HepG2 (cell line): ENCODE measurements around the gene MAP2K2. TPM values are rescaled to one million over a fixed set of nuclear protein-coding genes. Genes with fewer than 3 reads are reported as not detected.

Source experiments
- AHR ChIP-seq: IDR thresholded peaks from 2 replicates; pipeline ENCODE4 v1.6.1; 2018; ENCODE audit warnings: missing genetic modification reagents, missing compliant biosample characterization
- CTCF ChIP-seq: sonication (generic); formaldehyde crosslinking; IDR thresholded peaks from 2 replicates; pipeline ENCODE4 v1.5.0; 2020; ENCODE audit warnings: mild to moderate bottlenecking, missing genetic modification reagents, moderate library complexity
- DRAP1 ChIP-seq: IDR thresholded peaks from 2 replicates; pipeline ENCODE4 v1.6.1; 2016; ENCODE audit warnings: missing genetic modification reagents, missing compliant biosample characterization
- ETV5 ChIP-seq: IDR thresholded peaks from 2 replicates; pipeline ENCODE4 v1.6.1; 2018; ENCODE audit warnings: missing biosample characterization, missing genetic modification reagents, inconsistent platforms, borderline replicate concordance
- HHEX ChIP-seq: IDR thresholded peaks from 2 replicates; pipeline ENCODE4 v1.6.1; 2016; ENCODE audit warnings: control low read depth
- KDM2A ChIP-seq: sonication (generic); formaldehyde crosslinking; IDR thresholded peaks from 2 replicates; pipeline ENCODE4 v1.4.0; 2020; ENCODE audit warnings: low read depth, missing genetic modification reagents, borderline replicate concordance
- MXI1 ChIP-seq: IDR thresholded peaks from 3 replicates; pipeline ENCODE4 v1.6.1; 2012; ENCODE audit warnings: low read depth, low read length, inconsistent platforms, borderline replicate concordance
- RBAK ChIP-seq: sonication (generic); formaldehyde crosslinking; IDR thresholded peaks from 2 replicates; pipeline ENCODE4 v1.5.1; 2020; ENCODE audit warnings: mild to moderate bottlenecking, missing genetic modification reagents
- RBFOX2 ChIP-seq: fragments of 200-400 bp; formaldehyde crosslinking; IDR thresholded peaks from 2 replicates; pipeline ENCODE4 v1.6.1; 2017; ENCODE audit warnings: low read depth, mild to moderate bottlenecking, low read length
- RBM39 ChIP-seq: fragments of 200-400 bp; formaldehyde crosslinking; IDR thresholded peaks from one replicate; pipeline ENCODE4 v1.6.1; 2018; ENCODE audit warnings: antibody characterized with exemption, mild to moderate bottlenecking, low read depth, low read length; ENCODE audit not compliant: poor library complexity, severe bottlenecking
- RXRA ChIP-seq: sonication (generic); formaldehyde crosslinking; IDR thresholded peaks from 2 replicates; pipeline ENCODE4 v1.5.1; 2020; ENCODE audit warnings: missing genetic modification reagents
- SETDB1 ChIP-seq: sonication (generic); formaldehyde crosslinking; IDR thresholded peaks from 2 replicates; pipeline ENCODE4 v1.5.1; 2020; ENCODE audit warnings: missing genetic modification reagents, mild to moderate bottlenecking, borderline replicate concordance
- SNAI1 ChIP-seq: sonication (generic); formaldehyde crosslinking; IDR thresholded peaks from 2 replicates; pipeline ENCODE4 v1.5.0; 2020; ENCODE audit warnings: mild to moderate bottlenecking, missing genetic modification reagents, borderline replicate concordance
- SOX13 ChIP-seq, 3 experiments: fragments of 450-650 bp in 1 of 3; sonication (generic) in 1 of 3; formaldehyde crosslinking in 1 of 3; IDR thresholded peaks in 2 of 3; conservative IDR thresholded peaks in 1 of 3; 2 replicates each; pipeline versions ENCODE4 v1.5.0 to v1.6.1; 2016 to 2020; ENCODE audit warnings: antibody characterized with exemption in 1 of 3, mild to moderate bottlenecking in 1 of 3, missing compliant biosample characterization in 1 of 3, missing genetic modification reagents in 1 of 3, moderate library complexity in 1 of 3
- SP5 ChIP-seq: IDR thresholded peaks from 2 replicates; pipeline ENCODE4 v1.6.1; 2016; ENCODE audit warnings: low read depth, borderline replicate concordance
- THAP8 ChIP-seq: sonication (generic); formaldehyde crosslinking; IDR thresholded peaks from 2 replicates; pipeline ENCODE4 v1.5.1; 2020; ENCODE audit warnings: missing genetic modification reagents, mild to moderate bottlenecking, borderline replicate concordance
- ZBTB1 ChIP-seq: sonication (generic); formaldehyde crosslinking; IDR thresholded peaks from 2 replicates; pipeline ENCODE4 v1.4.0; 2020; ENCODE audit warnings: missing genetic modification reagents, borderline replicate concordance
- ZBTB10 ChIP-seq: sonication (generic); formaldehyde crosslinking; IDR thresholded peaks from 2 replicates; pipeline ENCODE4 v1.4.0; 2020; ENCODE audit warnings: missing genetic modification reagents, borderline replicate concordance
- ZFX ChIP-seq: sonication (generic); formaldehyde crosslinking; IDR thresholded peaks from 2 replicates; pipeline ENCODE4 v1.4.0; 2020; ENCODE audit warnings: mild to moderate bottlenecking, low read depth, missing genetic modification reagents, moderate library complexity
- ZIK1 ChIP-seq: sonication (generic); formaldehyde crosslinking; IDR thresholded peaks from 2 replicates; pipeline ENCODE4 v1.5.0; 2020; ENCODE audit warnings: mild to moderate bottlenecking, low read depth, missing genetic modification reagents, borderline replicate concordance
- ZKSCAN5 ChIP-seq: sonication (generic); formaldehyde crosslinking; IDR thresholded peaks from 2 replicates; pipeline ENCODE4 v1.5.1; 2020; ENCODE audit warnings: mild to moderate bottlenecking, missing genetic modification reagents
- ZNF563 ChIP-seq: sonication (generic); formaldehyde crosslinking; IDR thresholded peaks from 2 replicates; pipeline ENCODE4 v1.8.0; 2022; ENCODE audit warnings: mild to moderate bottlenecking, moderate library complexity, missing genetic modification reagents
- ZNF577 ChIP-seq: sonication (generic); formaldehyde crosslinking; IDR thresholded peaks from 2 replicates; pipeline ENCODE4 v1.4.0; 2020; ENCODE audit warnings: mild to moderate bottlenecking, low read depth, missing genetic modification reagents, borderline replicate concordance
- ZNF740 ChIP-seq: sonication (generic); formaldehyde crosslinking; IDR thresholded peaks from 2 replicates; pipeline ENCODE4 v1.4.0; 2020; ENCODE audit warnings: missing genetic modification reagents
- polyA plus RNA-seq, 8 experiments: library from polyadenylated mRNA; depleted of rRNA in 3 of 8; stranded (reverse) in 7 of 8; unstranded in 1 of 8; fragments of >200 nt; fragmentation: Illumina TruSeq in 4 of 8; extraction: Trizol in 4 of 8; gene quantifications; 2 replicates each; pipeline versions ENCODE4 v1.2.1 to v1.2.3, GENCODE V29; 2011 to 2016; ENCODE audit warnings: low read depth in 4 of 8, missing spikeins in 1 of 8, mixed read lengths in 1 of 8; ENCODE audit not compliant: insufficient read depth in 1 of 8
- total RNA-seq, 5 experiments: library from RNA; depleted of rRNA; stranded (reverse); fragments of >200 nt; fragmentation: Illumina TruSeq; extraction: Trizol; gene quantifications; 2 replicates each; pipeline ENCODE4 v1.2.3, GENCODE V29; 2016; ENCODE audit warnings: low read depth in 1 of 5

MAP2K2 gene
- total and polyA plus RNA-seq, 2 of the 13 experiments (the other 11 are each of a cell fraction or from before 2014, with no cell fraction given), result 70.3 to 80.9 TPM

- TF ChIP-seq CTCF (CRISPR knock-in tag) (peak; percentile 17; the same call in 1 of the 2 replicates), ZNF740 (CRISPR knock-in tag) (no peak; the same call in none of the 2 replicates), ZKSCAN5 (no peak), ZFX (no peak), ETV5 (CRISPR knock-in tag) (no peak), DRAP1 (CRISPR knock-in tag) (no peak; the same call in 1 of the 2 replicates), SETDB1 (CRISPR knock-in tag) (no peak), ZBTB1 (no peak), HHEX (CRISPR knock-in tag) (no peak), ZIK1 (CRISPR knock-in tag) (no peak), RXRA (CRISPR knock-in tag) (no peak), SP5 (CRISPR knock-in tag) (no peak; the same call in 1 of the 2 replicates), RBFOX2 (peak; percentile 59; the same call in 1 of the 2 replicates), AHR (CRISPR knock-in tag) (no peak), ZNF563 (CRISPR knock-in tag) (no peak), SNAI1 (CRISPR knock-in tag) (no peak), MXI1 (0 out of 3 replicates have a peak, but pooled peaks have one; percentile 30), ZBTB10 (CRISPR knock-in tag) (0 out of 2 replicates have a peak, but pooled peaks have one; percentile 25), RBM39 (no peak), RBAK (CRISPR knock-in tag) (no peak), KDM2A (CRISPR knock-in tag) (peak; percentile 20; the same call in 1 of the 2 replicates), ZNF577 (no peak), SOX13 (IDR thresholded peaks at IDR 0.05) (no peak), SOX13 (CRISPR knock-in tag; conservative IDR thresholded peaks at IDR 0.05 in 1 of 2, IDR thresholded peaks at IDR 0.05 in 1 of 2) (no peak), THAP8 (CRISPR knock-in tag) (0 out of 2 replicates have a peak, but pooled peaks have one; percentile 34)
These were observed 57.7 kb downstream of the MAP2K2 start (continued) for GRCh38 chr19:4066176-4066606.
